Cardiac muscle cell (in vitro differentiated cells and primary cell): ENCODE measurements around the gene PPIC. TPM values are rescaled to one million over a fixed set of nuclear protein-coding genes. Genes with fewer than 3 reads are reported as not detected.

ENCODE experiments used
- DNase-seq, 2 donors: peaks; one replicate each; pipeline versions ENCODE4 v3.0.0 to v3.0.0-alpha.2; 2010 to 2017; ENCODE audit warnings: low read depth in 1 of 2, low spot score in 1 of 2
- H3K27ac ChIP-seq: fragments of 200-600 bp; sonication (generic); 2 replicates; pipeline ENCODE4 v1.5.1; 2016
- H3K27me3 ChIP-seq: fragments of 200-600 bp; sonication (generic); 2 replicates; pipeline ENCODE4 v1.6.0; 2016; ENCODE audit warnings: control low read depth
- H3K36me3 ChIP-seq: fragments of 200-600 bp; sonication (generic); 2 replicates; pipeline ENCODE4 v1.5.1; 2016; ENCODE audit warnings: control low read depth
- H3K4me1 ChIP-seq: fragments of 200-600 bp; sonication (generic); 2 replicates; pipeline ENCODE4 v1.8.1; 2017; ENCODE audit warnings: low read depth, mild to moderate bottlenecking, mixed run types
- H3K4me3 ChIP-seq: fragments of 200-600 bp; sonication (generic); 2 replicates; pipeline ENCODE4 v1.5.1; 2016; ENCODE audit warnings: mild to moderate bottlenecking
- H3K9me3 ChIP-seq: fragments of 200-600 bp; sonication (generic); 2 replicates; pipeline ENCODE4 v1.5.1; 2017; ENCODE audit warnings: low read depth, mild to moderate bottlenecking, control low read depth
- polyA plus RNA-seq: library from polyadenylated mRNA; unstranded; fragments of >200 nt; fragmentation: Nextera tagmentation; extraction: Ambion mirVana; gene quantifications from 2 replicates; pipeline ENCODE4 v1.2.1, GENCODE V29; 2016
- total RNA-seq: library from RNA; depleted of rRNA; stranded (reverse); fragments of >200 nt; gene quantifications from 2 replicates; pipeline ENCODE4 v1.2.3, GENCODE V29; 2016
- TF ChIP-seq, protein P1 (sequence below): IDR thresholded peaks from 2 replicates; pipeline ENCODE4 v1.5.1; 2012; ENCODE audit warnings: low read depth, mild to moderate bottlenecking, low read length

PPIC gene
- total and polyA plus RNA-seq, 2 experiments from 2014 or later, result 118 to 293 TPM

DNA sequence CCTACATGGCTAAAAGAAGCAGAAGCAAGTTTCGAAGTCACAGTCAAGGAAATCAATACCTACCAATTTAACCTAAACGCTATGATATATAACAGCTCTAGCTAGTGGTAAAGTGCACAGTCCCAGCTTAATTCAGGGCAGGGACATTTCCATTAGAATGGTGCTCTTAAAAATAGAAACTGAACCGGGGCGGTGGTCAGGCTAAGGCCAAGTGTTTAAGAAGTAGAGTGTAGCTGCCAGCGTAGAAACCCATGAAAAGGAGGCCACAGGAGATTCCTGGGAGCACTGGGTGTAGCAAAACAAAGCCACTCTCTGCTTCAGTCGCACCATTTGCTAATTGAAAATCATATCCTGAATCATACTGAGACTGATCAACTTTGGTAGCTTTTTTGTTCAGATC, 28.8 kb downstream of the PPIC start:
- no peaks in the 10 kb centered on the region for H3K27me3 ChIP-seq
- H3K4me1 ChIP-seq, result peaks cover 8% of the 10 kb centered on the region
- H3K9me3 ChIP-seq, result no peaks in the 10 kb centered on the region
- no peak for DNase-seq
- H3K4me3 ChIP-seq, result no peak overlapping the region
- no peaks in the 10 kb centered on the region for H3K36me3 ChIP-seq
- TF ChIP-seq, protein P1, sequence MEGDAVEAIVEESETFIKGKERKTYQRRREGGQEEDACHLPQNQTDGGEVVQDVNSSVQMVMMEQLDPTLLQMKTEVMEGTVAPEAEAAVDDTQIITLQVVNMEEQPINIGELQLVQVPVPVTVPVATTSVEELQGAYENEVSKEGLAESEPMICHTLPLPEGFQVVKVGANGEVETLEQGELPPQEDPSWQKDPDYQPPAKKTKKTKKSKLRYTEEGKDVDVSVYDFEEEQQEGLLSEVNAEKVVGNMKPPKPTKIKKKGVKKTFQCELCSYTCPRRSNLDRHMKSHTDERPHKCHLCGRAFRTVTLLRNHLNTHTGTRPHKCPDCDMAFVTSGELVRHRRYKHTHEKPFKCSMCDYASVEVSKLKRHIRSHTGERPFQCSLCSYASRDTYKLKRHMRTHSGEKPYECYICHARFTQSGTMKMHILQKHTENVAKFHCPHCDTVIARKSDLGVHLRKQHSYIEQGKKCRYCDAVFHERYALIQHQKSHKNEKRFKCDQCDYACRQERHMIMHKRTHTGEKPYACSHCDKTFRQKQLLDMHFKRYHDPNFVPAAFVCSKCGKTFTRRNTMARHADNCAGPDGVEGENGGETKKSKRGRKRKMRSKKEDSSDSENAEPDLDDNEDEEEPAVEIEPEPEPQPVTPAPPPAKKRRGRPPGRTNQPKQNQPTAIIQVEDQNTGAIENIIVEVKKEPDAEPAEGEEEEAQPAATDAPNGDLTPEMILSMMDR, result no peak
- H3K27ac ChIP-seq, result no peak overlapping the region

DNA sequence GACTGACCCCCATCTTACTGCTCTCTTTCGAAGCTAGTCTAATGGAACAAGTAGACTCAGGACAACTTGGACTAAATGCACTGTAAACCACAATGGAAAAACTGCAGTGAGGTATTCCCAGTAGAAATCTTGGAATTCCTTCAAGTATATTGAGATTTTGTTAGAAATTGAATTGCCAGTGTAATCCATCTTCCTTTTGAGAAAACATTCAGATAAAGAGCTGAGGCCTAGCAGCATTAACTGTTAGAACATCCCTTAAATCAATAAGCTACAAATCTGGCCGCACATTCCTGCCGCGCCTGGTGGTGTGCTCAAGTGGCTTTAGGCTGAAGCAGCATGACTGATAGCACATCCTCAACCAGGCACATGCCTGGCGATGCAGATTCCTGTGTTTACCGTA, 29.3 kb downstream of the PPIC start:
- DNase-seq, result peak in 1 of 2 donors; percentile 13
- Histone ChIP-seq H3K36me3 (no peaks in the 10 kb centered on the region), H3K4me3 (no peak overlapping the region), H3K27ac (no peak overlapping the region), H3K9me3 (no peaks in the 10 kb centered on the region), H3K4me1 (peaks cover 8% of the 10 kb centered on the region), H3K27me3 (no peaks in the 10 kb centered on the region)
- TF ChIP-seq, protein P1, result no peak

DNA sequence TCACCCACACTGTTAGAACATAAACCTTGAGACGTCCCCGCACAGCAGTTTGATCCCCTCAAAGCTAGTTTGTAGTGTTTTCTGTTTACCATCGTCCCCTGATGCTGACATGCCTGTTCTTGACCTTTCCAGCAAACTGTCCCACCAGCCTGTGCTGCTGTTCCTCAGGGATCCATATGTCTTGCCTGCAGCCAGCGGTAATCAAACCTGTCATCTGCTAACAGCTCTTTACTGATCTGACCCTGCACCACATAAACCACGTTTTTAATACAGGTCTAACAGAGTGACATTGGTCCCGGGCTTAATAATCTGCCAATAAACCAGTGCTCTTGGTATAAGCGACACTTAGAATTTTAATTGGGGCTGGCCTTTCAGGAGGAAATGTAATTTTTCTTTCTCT, 34.7 kb downstream of the PPIC start:
- TF ChIP-seq, protein P1, result no peak
- no peak overlapping the region for H3K27ac ChIP-seq
- no peak for DNase-seq
- no peaks in the 10 kb centered on the region for H3K4me1 ChIP-seq
- no peaks in the 10 kb centered on the region for H3K36me3 ChIP-seq
- no peaks in the 10 kb centered on the region for H3K27me3 ChIP-seq
- no peaks in the 10 kb centered on the region for H3K9me3 ChIP-seq
- H3K4me3 ChIP-seq, result no peak overlapping the region

DNA sequence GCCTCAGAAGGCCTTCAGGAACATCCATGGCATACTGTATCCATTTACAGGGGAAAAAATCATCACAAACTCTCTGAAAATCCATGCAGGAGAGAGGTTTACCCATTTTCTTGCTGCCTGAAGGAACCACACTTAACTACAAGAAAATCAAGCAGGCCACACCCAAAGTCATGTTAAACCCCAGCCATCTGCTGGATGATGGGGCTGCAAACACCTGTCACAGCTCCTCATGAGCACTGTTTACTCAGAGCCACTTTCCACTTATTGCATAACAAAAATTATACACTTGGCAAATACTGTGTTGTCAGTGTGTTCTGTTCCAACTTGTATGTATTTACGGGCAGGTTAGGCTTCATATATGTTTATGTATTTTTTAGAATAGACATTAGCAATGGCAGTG, 35.8 kb downstream of the PPIC start:
- Histone ChIP-seq H3K4me3 (no peak overlapping the region), H3K9me3 (no peaks in the 10 kb centered on the region), H3K36me3 (no peaks in the 10 kb centered on the region), H3K4me1 (no peaks in the 10 kb centered on the region), H3K27ac (no peak overlapping the region), H3K27me3 (no peaks in the 10 kb centered on the region)
- DNase-seq, result no peak
- TF ChIP-seq, protein P1, result no peak

DNA sequence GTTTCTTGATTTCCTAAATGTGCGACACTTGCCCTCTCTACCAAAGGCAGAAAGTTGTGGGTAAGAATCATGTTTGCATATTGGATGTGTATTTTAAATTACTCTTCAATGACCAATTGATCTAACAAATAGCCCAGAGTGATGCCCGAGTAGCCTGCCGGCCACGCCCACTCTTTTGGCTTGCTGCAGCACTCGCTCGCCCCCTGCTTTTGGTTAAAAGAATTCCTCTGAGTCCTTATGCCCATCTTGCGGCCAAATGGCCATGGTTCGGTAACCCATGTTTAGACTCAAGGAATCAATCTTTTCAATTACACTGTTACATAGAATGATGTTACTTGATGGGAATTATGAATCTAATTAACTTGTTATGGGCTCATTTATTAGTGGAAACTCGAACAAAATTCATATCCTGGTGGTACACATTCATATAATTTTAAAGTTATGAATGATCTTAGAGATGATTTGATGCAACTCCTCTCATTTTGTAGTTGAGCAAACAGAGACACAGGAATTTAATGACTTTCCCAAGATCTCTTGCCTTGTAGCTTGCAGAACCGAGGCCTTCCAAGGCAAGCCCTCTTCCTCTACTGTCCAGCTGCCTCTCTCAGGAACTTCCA, 36.5 kb downstream of the PPIC start:
- no peaks in the 10 kb centered on the region for H3K9me3 ChIP-seq
- no peaks in the 10 kb centered on the region for H3K4me1 ChIP-seq
- H3K27ac ChIP-seq, result no peak overlapping the region
- H3K27me3 ChIP-seq, result no peaks in the 10 kb centered on the region
- no peaks in the 10 kb centered on the region for H3K36me3 ChIP-seq
- peak; percentile 51 to 75 for DNase-seq
- TF ChIP-seq, protein P1, result peak; percentile 42
- no peak overlapping the region for H3K4me3 ChIP-seq
